IPS DF 4.7 (cell line): ENCODE results near the gene GNAI1.
A peak's percentile ranks its signal among the peaks of the same experiment; 100 is the strongest.
"Not testable (repeated sequence)": the region's sequence is repeated elsewhere in the genome, so short reads cannot be mapped to it uniquely, and the experiment has no call there.

Experiments used
- DNase-seq: peaks from one replicate; pipeline ENCODE4 v3.0.0-alpha.2; 2013; ENCODE audit warnings: low spot score; ENCODE audit errors: extremely low read depth

GNAI1 gene

DNA sequence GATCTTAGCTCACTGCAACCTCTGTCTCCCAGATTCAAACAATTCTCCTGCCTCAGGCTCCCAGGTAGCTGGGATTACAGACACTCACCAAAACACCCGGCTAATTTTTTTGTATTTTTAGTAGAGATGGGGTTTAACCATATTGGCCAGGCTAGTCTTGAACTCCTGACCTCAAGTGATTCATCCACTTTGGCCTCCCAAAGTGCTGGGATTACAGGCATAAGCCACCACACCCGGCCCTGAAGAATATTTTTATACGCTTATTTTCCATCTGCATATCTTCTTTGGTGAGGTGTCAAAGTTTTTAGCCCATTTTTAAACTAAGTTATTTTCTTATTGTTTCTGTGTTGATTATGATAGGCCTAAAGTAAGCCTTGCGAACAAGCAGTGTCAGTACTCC, 23.1 kb downstream of the GNAI1 start:
- not testable (repeated sequence) for DNase-seq

DNA sequence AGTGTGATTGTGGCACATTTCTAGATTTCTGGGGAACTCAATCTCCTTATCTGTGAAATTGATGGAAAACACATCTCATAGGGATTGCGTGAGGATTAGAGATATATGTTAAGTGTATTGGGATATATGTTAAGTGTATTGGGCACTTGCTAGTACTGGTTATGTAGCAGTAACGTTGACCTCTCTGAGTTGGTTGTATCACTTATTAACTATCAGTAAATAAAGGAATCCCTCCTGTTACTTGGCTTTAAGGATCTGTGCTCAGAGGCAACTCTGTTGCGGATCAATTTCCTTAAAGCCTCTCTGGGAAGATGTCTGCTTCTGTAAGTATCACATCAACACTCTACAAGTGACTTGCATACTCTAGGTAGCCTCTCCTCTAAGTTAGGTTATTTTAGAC, 25.2 kb downstream of the GNAI1 start:
- no peak for DNase-seq

DNA sequence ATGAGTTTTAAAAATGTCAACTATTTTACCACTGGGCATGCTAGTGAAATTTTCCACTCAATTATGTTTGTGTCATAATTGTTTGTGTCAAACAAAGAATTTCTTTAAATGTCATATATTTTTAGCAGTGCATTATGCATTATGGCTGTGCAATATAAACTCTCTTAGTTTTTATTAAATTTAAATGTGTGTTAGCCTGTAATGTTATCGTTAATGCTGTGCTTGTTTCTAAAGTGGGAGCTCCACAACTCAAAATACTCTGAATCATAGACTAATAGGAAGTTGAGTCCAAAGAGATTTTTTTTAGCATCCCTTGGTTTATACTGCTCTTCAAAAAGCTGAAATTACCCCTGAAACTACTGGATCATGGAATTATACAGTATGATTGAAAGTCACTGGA, 26.8 kb downstream of the GNAI1 start:
- no peak for DNase-seq

DNA sequence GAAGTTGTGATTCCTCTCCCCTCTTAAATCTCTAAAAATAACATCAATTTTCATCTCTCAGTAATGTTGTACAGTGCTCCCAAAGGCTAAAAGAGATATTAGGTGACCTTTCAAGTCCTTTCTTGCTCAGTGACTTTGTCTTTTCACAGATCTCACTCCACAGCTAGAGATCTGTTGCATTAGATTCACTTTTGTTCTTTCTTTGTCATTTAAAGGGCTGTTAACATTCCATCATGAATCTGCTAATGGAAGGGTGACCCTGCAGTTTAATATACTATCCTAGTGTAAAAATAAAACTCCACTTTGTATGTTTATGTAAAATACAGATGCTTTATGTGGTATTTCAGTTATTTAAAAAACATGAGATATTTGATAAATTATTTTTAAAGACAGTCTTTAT, 30.5 kb downstream of the GNAI1 start:
- DNase-seq: no peak

DNA sequence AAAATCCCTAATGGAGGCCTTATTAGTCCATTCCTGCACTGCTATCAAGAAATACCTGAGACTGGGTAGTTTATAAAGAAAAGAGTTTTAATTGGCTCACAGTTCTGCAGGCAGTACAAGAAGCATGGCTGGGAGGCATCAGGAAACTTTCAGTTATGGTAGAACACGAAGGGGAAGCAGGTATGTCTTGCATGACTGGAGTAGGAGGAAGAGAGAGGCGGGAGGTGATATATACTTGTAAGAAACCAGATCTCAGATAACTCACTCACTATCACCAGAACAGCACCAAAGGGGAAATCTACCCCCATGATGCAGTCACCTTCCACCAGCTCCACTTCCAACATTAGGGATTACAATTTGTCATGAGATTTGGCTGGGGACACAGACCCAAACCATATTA, 35.8 kb downstream of the GNAI1 start:
- DNase-seq: no peak

DNA sequence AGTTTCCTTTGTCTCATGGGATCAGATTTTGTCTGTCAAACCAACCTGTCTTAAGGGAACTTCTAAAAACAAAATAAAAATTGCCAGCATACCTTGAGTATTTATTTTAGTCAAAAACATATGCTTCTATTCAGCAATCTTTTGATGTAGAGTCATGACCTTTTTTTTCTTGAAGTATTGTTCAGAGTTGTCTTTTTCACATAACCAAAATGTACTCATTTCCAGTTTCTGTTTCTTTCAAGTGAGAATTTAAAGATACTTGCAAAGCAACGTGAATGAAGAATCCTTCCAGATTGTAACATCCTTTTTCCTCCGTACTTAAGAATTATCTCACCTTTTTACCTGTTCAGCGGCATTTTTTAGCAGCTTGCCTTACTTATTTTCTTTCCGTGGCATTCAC, 37.8 kb downstream of the GNAI1 start:
- DNase-seq: no peak

DNA sequence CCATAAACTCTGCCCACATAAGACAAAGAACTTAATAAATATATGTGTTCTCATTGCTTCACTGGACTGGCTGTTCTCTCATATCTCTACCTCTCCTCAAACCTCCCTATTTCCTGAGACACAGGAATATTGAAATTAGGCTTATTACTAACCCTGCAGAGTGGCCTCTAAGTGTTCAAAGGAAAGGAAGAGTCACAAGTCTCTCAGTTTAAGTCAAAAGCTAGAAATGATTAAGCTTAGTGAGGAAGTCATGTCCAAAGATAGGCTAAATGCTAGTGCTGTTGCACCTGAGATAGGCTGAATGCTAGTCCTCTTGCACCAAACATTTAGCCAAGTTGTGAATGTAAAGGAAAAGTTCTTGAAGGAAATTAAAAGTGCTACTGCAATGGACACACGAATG, 41.1 kb downstream of the GNAI1 start:
- DNase-seq: no peak

DNA sequence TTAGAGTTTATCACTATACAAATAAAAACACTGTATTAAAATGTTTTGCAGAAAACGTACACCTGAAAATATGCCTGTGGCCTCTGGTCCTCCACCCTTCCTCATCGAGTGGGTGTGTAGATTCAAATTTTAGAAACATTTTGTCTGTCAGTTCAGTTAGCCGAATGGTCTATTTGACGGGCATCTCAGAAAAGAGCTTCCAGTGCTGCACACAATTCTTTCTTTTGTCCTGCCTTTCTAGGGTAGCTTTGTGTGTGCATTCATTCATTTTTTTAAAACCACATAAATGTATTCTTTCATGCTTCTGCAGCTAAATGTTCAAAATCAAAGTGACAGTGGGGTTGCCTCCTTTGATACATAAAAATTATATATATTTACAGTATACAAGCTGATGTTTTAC, 46.8 kb downstream of the GNAI1 start:
- DNase-seq: no peak

DNA sequence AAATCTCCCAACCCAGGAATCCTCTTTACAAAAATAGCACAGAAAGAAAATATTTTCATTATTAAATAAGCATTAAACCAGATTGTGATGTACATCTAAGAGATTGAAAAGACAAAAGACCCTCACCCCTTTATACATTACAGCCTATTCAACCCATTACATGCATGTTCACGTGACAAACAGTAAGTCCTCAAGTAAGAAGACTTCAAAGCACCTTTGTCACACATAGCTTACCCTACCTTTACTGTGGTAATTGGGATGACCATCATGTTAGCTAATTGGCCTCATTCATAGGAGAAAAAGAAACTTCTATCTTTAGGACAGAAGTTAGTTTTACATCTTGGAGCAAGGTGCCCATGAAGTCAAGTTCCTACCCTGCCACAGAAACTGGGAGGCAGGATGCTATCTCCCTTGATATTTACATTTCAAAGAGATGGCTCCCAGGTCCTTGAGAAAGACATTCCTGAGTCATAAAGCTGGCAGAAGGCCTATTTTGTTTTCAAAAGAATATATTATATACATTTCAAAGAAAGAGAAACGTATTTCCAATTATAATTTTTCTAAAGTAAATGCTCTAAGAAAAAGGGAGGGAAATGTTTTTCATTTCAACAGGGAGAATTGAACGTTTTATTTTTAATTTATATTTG, 48.1 kb downstream of the GNAI1 start:
- peak; percentile 46 for DNase-seq

DNA sequence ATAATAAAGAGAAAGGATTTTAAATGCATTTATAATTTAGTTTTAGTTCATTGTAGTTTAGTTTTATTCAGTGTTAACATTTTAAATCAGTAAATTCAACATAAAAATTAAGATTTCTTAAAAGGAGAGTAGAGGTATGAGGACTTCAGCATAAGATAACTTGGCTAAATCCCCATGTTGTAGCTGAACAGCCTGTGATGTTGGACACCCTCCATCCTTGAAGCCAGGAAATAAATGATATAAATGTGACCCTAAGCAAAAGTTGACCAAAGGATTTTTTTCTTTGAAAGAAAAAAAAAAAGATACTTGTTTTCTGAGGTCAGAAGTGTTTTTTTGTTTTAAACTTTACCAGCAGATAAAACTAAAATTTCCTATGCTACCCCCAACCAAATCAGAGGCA, 48.7 kb downstream of the GNAI1 start:
- no peak for DNase-seq

DNA sequence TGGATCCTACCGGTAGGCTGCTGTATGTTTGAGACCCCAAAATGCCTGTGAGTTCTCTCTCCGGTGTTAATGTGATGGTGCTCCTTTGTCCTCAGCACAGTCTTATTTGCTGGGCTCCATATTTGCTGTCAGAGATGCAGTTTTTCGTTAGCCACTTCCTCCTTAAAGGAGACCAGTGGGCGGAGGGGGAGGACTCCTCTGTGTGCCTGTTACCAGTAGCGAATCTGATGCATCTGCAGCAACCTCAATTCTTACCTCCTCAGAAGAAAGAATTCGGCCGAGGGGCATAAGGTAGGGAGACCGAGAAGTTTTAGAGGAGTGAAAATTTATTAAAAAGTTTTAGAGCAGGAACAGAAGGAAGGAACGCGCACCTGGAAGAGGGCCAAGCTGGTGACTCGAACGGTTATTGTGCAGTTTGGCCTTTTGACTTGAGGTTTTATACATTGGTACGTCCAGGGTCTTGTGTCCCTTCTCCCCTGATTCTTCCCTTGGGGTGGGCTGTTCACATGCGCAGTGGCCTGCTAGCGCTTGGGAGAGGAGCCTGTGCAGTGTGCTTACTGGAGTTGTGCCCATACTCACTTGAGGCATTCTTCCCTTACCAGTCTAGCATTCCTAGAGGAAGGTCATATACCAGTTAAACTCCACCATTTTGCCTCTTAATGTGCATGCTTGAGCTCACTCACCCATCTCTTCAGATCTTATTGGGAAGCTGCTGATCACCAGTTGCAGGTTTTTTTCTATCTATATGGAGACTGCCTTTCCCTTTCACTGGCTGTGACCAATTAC, 49.5 kb downstream of the GNAI1 start:
- no peak for DNase-seq

DNA sequence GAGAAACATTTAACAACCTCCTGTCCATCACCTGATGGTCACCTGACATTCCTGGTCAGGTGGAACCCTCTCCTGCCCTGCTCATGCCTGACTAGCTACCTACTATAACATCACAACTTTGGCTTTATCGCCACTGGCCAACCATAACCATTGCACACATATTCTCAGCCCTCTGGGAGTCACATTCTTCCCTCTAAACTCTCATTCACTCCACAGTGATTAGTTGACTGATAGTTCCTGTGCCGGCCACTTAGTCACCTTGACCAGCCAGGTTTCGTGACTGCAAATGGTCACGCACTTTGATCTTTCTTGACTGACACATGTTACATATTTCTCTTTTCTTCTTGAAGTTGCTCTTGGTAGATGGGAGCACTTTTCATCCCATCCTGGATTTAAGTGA, 50.1 kb downstream of the GNAI1 start:
- DNase-seq: no peak

DNA sequence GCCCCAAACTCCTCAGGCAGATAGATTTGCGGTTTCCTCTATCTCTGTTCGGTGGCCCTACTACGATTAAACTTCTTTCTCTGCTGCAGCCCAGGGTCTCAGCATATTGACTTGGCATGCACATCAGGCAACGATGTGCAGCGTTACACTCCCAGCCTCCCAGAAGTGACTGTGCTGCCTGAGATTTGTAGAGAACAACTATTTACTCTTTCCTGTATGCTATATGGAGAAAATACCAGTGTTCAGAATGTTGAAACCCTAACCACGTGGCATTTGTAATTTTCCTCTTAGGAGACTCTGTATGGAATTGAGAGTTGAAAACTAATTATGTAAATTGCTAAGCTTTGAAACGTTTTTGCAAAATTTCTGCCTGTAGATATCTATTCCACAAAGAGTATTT, 50.9 kb downstream of the GNAI1 start:
- no peak for DNase-seq

DNA sequence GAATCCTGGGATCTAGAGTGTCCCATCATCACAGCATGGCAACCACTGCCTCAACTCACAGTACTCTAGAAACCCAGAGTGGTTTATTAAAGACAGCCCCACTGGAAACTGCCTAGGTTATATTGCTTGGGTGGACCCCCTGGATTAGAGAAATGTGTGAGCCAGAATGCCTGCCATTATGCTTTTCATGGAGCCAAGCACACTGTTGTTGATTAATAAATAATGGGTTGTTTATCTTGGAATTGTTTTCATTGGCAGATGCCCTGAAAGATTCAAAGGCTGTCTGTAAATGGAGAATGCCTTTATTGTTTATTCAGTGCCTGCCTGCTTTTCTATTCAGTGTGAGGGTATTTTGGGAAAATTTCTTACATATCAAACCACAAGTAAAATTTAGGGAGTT, 52.1 kb downstream of the GNAI1 start:
- no peak for DNase-seq

DNA sequence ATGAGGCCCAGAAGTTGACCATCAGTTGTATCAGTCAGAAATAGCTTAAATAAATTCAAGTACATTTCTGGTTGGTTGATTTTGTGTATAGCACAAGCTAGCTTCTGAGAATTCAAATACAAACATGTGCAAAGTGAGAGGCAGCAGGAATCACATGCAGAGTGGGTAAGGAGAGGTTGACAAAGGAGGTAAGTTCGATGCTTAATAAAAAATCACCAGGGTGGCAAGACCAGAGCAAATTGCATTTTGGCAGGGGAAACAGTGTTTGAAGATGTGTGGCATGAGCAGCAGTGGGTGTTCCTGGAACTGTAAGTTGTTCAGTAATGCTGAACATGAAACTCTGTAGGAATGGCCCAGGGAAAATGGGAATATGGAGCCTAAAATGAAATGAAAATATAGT, 52.6 kb downstream of the GNAI1 start:
- DNase-seq: no peak

DNA sequence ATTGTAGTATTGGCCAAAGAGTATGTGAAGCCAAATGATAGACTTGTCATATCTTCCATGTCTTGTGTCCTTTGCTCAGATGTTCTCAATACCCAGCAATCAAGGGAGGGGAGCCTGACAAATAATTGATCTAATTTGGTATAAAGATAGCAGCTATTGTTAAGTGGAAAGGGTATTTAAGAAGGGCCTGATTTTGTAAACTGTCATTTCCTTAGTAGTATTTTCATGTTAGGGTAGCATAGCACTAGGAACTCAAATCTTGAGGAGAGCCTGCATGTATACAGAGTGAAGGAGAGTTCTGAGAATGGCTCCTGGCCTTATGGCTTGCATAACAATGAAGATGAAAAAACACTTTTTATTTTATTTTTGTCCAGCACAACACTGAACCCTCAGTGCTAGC, 53.1 kb downstream of the GNAI1 start:
- no peak for DNase-seq

DNA sequence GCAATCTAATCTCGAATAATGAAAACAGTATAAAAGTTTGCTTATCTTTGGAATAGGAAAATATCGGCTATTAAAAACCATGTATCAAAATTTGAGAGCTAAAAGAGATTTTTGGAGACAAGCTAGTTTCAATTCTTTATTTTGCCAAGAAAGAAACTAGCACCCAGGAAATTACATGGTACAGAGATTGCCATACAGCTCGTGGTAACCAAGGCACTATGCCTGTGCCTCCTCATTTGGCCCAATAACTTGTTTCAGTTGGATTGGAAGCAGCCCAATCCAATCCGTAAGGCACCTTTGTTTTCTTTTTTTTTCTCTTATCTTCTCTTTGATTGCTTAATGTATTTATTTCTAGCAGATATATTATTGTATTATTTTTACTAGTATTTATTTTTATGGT, 55.0 kb downstream of the GNAI1 start:
- DNase-seq: no peak

DNA sequence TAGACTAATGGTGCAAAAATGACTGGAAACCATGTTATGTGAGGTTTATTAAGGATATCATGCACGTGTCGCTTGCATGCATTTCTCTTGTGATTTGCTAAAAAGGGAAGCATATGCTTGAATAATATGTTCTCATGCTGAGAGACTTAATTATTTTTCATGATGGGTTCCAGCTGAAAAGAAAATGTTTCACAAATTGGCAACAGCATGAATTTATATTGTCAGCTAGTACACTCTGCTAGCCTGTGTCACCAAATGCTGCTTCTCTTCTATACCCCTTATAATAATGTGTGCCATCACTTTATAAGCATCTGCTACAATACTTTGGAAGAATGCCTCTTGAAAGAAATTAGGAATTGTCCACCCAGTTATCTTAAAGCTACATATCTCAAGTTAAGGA, 63.0 kb downstream of the GNAI1 start:
- no peak for DNase-seq

DNA sequence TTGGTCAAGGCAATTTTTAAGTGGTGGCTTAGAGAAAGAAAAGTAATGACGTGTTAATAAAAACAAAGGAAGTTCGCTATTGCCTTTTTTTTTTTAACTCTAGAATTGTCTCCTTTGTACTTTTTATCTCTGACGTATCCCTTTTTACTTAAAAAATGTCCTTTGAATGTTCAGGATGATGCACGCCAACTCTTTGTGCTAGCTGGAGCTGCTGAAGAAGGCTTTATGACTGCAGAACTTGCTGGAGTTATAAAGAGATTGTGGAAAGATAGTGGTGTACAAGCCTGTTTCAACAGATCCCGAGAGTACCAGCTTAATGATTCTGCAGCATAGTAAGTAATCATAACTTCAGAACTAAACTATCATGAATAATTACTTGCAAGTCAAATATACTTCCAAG, 64.4 kb downstream of the GNAI1 start:
- no peak for DNase-seq

DNA sequence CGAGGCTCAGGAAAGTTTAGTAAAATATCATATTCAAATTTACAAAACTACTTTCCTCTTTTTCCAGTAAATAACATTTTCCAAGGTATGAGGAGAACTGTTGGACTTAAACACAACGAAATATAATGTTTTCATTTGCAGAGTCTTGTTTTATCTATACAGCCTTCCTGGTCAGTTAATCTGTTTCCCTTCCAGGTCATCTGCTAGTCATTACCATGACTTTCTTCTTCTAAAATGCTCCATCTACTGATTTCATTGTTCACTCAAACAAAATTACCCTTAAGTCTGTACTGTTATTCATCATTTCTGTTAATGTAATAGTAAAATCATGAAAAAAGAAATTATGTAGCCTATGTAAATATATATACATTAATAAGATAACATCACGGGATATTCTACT, 69.8 kb downstream of the GNAI1 start:
- DNase-seq: no peak

DNA sequence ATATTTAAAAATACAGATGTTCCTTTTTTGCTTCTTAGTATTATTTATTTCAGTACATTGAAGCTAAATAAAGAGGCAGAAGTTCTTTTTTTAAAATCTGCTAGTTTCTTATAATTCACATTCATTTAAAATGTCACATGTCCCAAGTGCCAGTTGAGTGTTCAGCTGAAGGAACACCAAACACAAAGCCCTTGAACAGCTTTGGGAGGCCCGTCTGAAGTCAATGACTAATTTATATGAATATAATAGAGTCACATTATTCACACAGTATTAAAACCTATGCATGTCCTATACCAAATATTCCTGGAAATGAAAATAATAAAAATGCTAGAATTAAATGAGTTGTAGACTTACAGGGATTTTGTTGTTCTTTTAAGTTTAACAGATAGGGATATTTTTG, 70.3 kb downstream of the GNAI1 start:
- no peak for DNase-seq

DNA sequence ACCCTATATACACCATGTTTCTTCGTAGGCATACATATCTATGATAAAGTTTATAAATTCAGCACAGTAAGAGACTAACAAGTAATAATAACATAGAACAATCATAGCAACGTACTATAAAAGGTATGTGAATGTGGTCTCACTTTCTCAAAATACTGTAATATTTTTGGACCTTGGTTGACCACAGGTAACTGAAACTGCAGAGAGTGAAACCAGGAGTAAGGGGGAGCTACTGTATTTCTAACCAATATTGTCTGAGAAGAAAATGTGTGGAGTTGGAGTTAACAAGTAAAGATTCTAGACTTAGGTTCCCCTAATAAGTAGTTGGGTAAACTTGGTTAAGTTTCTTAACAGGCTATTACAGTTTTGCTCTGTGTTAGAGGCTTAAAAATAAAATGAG, 72.1 kb downstream of the GNAI1 start:
- no peak for DNase-seq

DNA sequence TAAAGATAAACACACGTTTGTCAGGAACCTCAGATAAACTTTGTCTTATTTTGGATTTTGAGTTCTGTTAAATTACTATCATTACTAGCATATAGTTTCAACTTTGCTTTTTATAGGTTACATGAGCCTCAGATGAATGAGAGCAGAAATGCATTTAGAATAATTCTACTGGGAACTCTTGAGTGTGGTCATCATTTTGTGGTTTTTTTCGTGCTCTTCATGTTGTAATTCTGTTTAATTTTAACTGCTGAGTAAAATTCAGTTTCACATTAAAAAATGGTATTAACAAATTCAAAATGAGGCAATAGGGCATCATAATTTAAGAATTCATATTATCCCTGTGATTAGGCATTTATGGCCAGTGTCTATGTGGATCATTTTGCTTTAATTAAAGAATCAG, 72.9 kb downstream of the GNAI1 start:
- DNase-seq: no peak
